HG03521 (cell line): ENCODE data around the gene TBC1D10A.

ENCODE experiments used
- ATAC-seq: cut with Tn5 transposase; IDR thresholded peaks from one replicate; pipeline ENCODE4 v1.9.1; 2021; ENCODE audit warnings: mild to moderate bottlenecking, moderate library complexity; ENCODE audit not compliant: unreplicated experiment

Gene TBC1D10A

GRCh38 chr22:30267382-30268302 lies 59.1 kb downstream of the TBC1D10A start:
- ATAC-seq, result no peak

DNA sequence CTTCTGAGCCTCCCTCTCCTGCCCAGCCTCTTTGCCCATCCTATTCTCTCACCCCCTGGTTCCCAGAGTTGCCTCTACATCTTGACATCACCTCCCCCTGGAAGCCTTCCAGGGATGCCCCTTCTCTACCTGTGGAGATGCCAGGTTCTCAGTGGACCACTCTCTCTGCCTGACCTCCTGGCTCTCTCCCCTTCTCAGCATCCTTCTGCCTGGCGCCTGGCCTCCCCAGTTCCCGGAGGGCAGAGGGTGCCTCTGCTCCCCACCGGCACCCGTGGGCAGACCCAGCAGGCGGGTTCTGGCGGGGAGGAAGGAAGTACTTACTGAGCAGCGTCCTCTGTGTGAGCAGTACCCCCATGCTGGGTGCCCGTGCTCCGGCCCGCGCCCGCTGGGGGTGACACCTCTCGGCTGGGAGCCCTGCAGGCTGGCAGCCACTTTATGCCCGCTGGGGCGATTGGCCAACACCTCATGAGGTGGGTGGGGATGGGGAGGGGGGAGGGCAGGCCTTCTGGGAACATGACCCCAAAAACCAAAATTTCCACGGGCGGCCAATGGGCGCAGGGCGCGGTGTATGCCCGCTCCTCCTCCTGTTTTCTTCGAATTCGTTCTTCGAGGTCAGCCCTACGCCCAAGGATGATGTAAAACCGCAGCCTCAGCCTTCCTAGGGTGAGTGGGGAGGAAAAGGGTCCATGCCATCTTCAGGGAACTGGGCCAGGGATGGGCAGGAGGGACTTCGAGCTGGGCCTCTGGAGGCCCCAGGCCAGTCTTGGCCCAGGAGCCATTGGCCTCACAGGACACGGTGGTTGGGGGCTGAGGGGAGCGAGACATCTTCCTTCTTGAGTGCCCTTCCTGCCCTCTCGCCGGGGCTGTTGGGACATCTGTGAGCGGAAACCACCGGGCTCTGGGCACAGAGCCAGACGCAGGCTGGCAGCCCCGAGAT lies 60.0 kb downstream of the TBC1D10A start, which contains the start of gene OSM:
Gene OSM (minus strand): TSS at position 407 of the 937 bp plus-strand sequence. CDS start 52 bp downstream, at position 355.
- ATAC-seq, result no peak

DNA sequence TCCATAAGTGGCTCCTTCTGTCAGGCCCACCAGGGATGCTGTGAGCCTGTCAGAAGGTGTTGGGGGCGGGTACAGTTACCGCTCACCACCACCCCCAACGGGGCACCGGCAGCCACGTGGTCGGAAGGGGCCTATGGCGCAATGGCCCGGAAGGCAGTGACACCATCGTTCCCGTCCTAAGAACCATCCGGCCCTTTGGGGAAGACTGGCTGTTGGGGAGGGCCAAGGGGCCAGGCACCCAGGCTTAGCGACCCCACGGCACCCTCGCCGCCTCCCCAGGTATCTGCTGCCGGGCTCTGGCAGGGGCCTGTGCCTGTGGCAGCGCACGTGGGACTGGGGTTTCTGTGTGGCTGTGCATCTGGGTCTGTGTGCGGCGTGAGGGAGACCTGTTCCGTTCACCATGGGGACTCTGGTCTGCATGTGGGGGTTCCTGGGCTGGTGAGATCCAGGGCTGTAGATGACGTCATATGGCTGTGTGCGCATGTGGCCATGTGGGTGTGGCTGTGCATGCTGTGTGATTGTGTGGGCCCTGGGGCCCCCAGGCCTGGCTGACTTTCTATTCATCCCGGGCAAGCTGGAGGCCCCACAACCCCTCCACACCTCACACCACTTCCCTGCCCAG lies 60.8 kb downstream of the TBC1D10A start:
- peak; percentile 56 for ATAC-seq

DNA sequence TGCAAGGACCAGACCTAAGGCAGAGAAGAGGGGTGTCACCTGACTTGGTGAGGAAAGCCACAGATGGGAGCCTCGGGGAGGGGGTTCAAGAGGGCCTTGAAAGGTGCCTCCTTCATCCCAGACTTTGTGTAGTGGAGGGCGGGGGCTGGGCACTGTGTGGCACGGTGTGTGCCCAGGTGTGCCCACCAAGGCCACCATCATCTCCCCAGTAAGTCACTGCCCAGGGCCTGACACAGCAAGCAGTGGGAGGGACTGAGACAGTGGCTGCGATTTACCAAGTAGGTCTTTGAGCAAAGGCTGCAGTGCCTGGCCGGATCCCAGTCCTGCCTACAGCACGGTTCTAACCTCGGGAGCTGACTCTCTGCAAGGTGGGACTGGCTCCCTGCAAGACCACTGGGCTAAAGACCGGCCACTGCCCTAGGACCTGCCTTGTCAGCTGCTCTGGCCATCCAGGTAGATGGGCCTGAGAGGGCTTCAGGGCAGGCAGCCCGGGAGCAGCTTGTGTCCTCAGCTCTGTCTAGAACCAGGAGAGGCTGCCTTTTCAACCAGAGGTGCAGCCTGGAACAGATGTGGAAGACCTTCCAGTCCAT lies 61.5 kb downstream of the TBC1D10A start:
- ATAC-seq, result no peak

- no peak for ATAC-seq
Observed at GRCh38 chr22:30263883-30264282, 62.9 kb downstream of the TBC1D10A start.

DNA sequence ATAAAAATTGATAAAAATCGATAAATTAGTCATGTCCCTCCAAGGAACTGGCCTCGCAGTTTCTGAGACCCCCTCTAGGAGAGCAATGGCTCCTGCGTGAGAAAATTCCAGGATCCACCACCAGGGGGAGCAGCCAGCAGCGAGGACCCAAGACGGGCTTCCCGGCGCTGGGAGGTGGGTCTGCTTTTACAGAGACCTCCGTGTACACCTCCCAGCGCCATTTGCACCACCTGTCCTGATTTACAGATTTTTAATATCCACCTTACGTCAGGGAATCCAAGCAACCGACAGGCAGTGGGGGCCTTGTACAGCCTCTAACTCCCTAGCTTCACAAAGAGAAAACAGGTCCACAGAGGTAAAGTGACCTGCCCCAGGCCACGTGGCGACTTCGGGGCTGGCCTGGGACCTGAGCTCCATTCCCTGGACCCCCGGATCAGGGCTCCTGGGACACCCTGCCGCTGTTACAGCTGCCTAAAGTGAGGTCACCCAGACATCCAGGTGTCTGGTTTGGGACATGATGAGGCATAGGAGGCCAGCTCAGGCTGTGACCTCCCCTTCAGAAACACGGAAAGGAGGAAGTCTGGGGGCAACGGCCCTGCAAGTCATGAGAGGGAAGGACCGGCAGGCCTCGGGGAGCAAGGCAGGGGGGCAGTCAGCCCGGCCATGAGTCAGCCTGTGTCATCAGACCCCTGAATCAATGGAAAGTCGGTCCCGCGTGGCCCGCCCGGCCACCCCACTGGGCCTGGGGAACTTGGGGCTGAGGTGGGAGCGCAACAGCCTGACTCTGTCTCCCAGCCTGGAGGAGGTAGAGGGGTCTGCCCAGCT lies 63.6 kb downstream of the TBC1D10A start:
- ATAC-seq, result no peak

GRCh38 chr22:30262112-30262511 lies 64.6 kb downstream of the TBC1D10A start:
- ATAC-seq, result no peak

GRCh38 chr22:30261134-30261533 lies 65.6 kb downstream of the TBC1D10A start:
- ATAC-seq, result no peak

- ATAC-seq, result no peak
Observed at GRCh38 chr22:30260682-30261081, 66.1 kb downstream of the TBC1D10A start.

DNA sequence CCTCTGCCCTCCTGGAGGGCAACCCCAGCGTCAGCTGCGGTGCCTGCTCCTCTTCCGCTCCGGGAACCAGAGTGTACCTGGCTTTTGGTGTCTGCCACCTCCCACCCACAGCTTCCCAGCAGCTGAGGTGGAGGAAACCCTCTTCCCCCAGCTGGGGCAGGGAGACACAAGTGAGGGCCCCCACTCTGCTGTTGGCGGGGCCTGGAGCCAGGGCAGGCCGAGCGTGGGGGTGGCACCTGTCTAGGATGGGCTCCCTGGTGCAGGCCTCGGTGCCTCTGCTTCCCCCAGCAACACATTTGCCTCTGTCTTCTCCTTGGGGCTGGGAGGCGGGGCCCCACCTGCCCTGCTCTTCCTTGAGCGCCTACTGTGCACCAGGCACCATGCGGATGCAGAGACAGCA lies 66.5 kb downstream of the TBC1D10A start:
- ATAC-seq, result no peak

- no peak for ATAC-seq
Observed at GRCh38 chr22:30254314-30254713, 72.4 kb downstream of the TBC1D10A start.

DNA sequence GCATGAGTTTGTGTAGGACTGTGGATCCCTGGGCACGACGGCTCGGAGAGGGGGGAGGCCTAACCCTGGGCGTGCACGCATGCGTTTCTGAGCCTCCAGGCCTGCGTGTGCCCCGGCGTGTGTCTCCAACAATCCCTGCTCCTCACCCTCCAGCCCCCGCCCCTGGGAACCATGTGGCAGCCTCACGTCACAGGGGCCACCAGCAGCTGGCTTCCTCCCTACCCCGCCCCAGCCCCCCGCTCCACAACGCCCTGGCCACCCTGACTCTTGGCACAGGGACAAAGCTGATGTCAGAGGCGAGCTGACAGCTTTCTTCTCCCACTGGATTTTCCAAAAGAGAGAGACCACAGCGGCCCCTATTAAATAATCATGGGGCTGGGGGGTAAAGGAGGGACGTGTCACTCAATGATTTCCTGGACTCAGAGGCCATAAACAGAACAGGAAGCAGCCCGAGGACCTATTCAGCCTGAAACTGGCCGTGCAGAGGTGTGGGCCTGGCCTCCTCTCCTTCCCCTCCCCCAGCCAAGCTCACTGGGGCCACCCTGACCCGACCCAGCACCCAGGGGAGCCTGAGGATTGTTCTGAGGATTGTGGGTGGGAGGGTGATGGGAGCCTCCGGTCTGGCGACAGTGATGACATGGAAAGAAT lies 73.4 kb downstream of the TBC1D10A start:
- no peak for ATAC-seq

DNA sequence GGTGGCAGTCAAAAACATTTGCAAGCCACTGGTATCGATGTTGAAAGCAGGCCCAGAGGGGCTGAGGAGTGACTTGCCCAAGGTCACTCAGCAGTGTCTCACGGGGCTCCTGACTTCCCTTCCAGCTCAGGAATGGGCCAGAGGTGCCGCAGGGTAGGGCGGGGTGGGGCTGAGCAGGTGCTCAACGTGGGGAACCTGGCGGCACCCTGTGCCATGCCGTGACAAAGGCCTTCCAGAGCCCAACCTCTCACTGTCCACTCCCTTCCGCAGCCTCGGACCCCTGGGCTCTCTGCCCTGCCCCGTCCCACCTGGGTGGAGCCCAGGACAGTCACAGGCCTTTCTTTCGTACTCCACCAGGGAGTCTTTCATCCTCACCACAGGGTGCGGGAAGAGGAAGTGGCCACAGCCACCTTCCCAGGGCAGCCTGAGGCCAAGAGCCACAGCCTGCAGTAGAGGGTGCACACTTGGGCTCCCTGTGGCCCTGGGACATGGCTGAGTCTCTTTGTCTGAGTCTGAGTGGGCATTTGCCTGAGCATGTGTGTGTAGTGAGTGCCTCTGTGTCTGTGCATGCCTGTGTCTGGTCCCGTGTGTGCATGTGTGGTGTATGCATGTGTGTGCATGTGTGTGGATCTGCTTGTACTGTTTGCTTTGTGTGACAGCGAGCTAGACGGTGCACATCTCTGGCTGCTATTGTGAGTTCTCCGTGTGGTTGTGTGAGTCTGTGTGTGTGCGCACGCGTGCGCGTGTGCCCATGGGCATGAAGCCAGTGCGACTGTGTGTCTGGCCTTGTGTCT lies 74.1 kb downstream of the TBC1D10A start:
- no peak for ATAC-seq

- ATAC-seq, result no peak
Observed at GRCh38 chr22:30251711-30252110, 75.0 kb downstream of the TBC1D10A start.

DNA sequence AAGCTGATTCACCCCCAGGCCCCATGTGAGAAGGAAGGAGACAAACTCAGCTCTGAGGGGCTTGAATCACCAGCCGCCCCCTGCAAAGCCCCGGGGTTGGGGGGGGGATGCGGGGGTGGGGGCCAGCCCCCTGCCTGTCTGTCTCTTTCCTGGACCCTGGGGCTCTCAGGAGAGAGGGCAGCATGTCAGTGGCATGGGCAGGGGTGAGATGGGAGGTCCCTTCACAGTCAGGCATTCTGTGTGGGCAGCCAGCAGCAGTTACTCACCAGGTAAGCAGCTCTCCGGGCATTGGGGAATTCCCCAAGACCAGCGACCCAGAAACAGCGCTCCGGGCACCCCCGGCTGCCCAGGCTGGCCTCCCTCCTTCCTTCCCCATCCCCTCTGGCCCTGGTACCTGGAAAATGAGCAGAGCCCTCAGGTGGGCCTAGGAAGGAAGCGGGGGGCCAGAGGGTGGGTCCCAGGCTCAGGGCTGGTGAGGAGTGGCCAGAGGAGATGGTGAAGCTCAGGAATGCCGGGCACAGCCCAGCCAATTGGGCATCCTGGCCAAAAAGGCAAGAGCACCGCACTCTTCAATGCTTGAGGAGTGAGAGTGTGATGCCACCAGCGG lies 76.0 kb downstream of the TBC1D10A start:
- ATAC-seq, result no peak

DNA sequence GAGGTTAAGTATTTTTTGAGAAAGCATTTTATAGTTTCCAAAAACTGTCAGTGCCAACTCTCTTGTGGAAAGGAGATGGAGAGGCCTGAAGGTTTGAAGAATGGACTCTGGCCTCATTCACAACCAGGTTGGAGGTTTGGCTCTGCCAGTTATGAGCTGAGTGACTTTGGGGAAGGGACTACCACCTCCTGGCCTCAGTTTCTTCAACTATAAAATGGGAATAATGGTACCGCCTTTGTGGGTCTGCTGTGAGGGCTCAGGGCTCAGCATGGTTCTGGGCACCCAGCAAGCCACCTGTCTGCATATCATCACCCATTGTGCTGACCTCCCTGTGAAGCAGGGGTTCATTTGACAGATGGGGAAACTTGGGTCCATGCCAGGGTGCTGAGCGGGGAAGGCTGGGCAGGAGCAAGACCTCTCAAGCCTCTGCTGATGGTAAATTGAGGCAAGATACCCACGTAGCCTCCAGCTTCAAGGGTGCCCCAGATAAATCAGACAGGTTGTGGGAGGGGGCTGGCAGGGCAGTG lies 76.6 kb downstream of the TBC1D10A start:
- no peak for ATAC-seq

- no peak for ATAC-seq
Observed at GRCh38 chr22:30249049-30250038, 77.4 kb downstream of the TBC1D10A start.
